Hematopoietic multipotent progenitor cell treated with erythropoietin and hydrocortisone succinate and interleukin-3 and kit ligand, for 4 days (in vitro differentiated cells): ENCODE results near the gene MUC20.
A peak's percentile ranks its signal among the peaks of the same experiment; 100 is the strongest.
"Not testable (repeated sequence)": the region's sequence is repeated elsewhere in the genome, so short reads cannot be mapped to it uniquely, and the experiment has no call there.

ENCODE experiments used
- DNase-seq: peaks from one replicate; pipeline ENCODE4 v3.0.0-alpha.2; 2015

MUC20 gene

GRCh38 chr3:195711091-195711812 lies 9.5 kb upstream of the MUC20 start:
- DNase-seq = not testable (repeated sequence)

GRCh38 chr3:195711813-195712534 lies 8.8 kb upstream of the MUC20 start:
- no peak for DNase-seq

- DNase-seq = peak; percentile 47
Observed at GRCh38 chr3:195712535-195712910, 8.3 kb upstream of the MUC20 start.

GRCh38 chr3:195713150-195713549 lies 7.6 kb upstream of the MUC20 start:
- not testable (repeated sequence) for DNase-seq

- DNase-seq = no peak
Observed at GRCh38 chr3:195714380-195715011, 6.3 kb upstream of the MUC20 start.

- DNase-seq = peak; percentile 43
Observed at GRCh38 chr3:195715134-195715533, 5.6 kb upstream of the MUC20 start.

GRCh38 chr3:195715583-195716266 lies 5.1 kb upstream of the MUC20 start:
- DNase-seq = no peak

- DNase-seq = no peak
Observed at GRCh38 chr3:195717416-195717815, 3.4 kb upstream of the MUC20 start.

GRCh38 chr3:195717852-195718476 lies 2.8 kb upstream of the MUC20 start:
- no peak for DNase-seq

- DNase-seq = no peak
Observed at GRCh38 chr3:195718477-195718984, 2.2 kb upstream of the MUC20 start.

- DNase-seq = not testable (repeated sequence)
Observed at GRCh38 chr3:195719514-195720254, 1.1 kb upstream of the MUC20 start.

GRCh38 chr3:195722139-195722995 lies 1.6 kb downstream of the MUC20 start:
- not testable (repeated sequence) for DNase-seq

GRCh38 chr3:195722996-195723345 lies 2.2 kb downstream of the MUC20 start:
- DNase-seq = not testable (repeated sequence)

- DNase-seq = not testable (repeated sequence)
Observed at GRCh38 chr3:195724363-195724762, 3.6 kb downstream of the MUC20 start.

- not testable (repeated sequence) for DNase-seq
Observed at GRCh38 chr3:195725916-195726740, 5.3 kb downstream of the MUC20 start.

GRCh38 chr3:195727606-195728195 lies 6.9 kb downstream of the MUC20 start:
- DNase-seq = peak; percentile 61

GRCh38 chr3:195728789-195729188 lies 8.0 kb downstream of the MUC20 start:
- not testable (repeated sequence) for DNase-seq

- DNase-seq = no peak
Observed at GRCh38 chr3:195729476-195730251, 8.9 kb downstream of the MUC20 start.
